GM12878 (cell line): ENCODE results near the gene SYCE3. TPM values are rescaled to one million over a fixed set of nuclear protein-coding genes. Genes with fewer than 3 reads are reported as not detected.

Experiments used
- CREM ChIP-seq: IDR thresholded peaks from 2 replicates; pipeline ENCODE4 v1.6.1; 2014; ENCODE audit warnings: antibody characterized with exemption, low read depth
- FOXM1 ChIP-seq: IDR thresholded peaks from 2 replicates; pipeline ENCODE4 v1.6.1; 2012; ENCODE audit warnings: low read depth, mild to moderate bottlenecking, inconsistent platforms, low read length, moderate library complexity
- HCFC1 ChIP-seq: fragments of 150-350 bp; IDR thresholded peaks from 2 replicates; pipeline ENCODE4 v1.6.1; 2014; ENCODE audit warnings: low read length
- KAT2A ChIP-seq: conservative IDR thresholded peaks from 2 replicates; pipeline ENCODE4 v1.6.1; 2011; ENCODE audit warnings: low read depth, low read length; ENCODE audit not compliant: control insufficient read depth
- PAX8 ChIP-seq: fragments of 450-650 bp; IDR thresholded peaks from 2 replicates; pipeline ENCODE4 v1.6.1; 2017; ENCODE audit warnings: mild to moderate bottlenecking, moderate library complexity
- RAD51 ChIP-seq: fragments of 450-650 bp; IDR thresholded peaks from 2 replicates; pipeline ENCODE4 v1.6.1; 2016; ENCODE audit warnings: moderate library complexity, mild to moderate bottlenecking, inconsistent platforms
- SIN3A ChIP-seq: IDR thresholded peaks from 2 replicates; pipeline ENCODE4 v1.6.1; 2012; ENCODE audit warnings: low read depth, low read length, improper control_type of control experiment
- SMC3 ChIP-seq: IDR thresholded peaks from 2 replicates; pipeline ENCODE4 v1.6.1; 2011; ENCODE audit warnings: low read length, improper control_type of control experiment, borderline replicate concordance
- ZNF207 ChIP-seq: fragments of 450-650 bp; IDR thresholded peaks from 2 replicates; pipeline ENCODE4 v1.6.1; 2014; ENCODE audit warnings: antibody characterized with exemption, mild to moderate bottlenecking, borderline replicate concordance
- ZSCAN29 ChIP-seq: fragments of 450-650 bp; IDR thresholded peaks from 2 replicates; pipeline ENCODE4 v1.6.1; 2017; ENCODE audit warnings: mild to moderate bottlenecking, moderate library complexity
- ZZZ3 ChIP-seq: IDR thresholded peaks from 2 replicates; pipeline ENCODE4 v1.6.1; 2011; ENCODE audit warnings: low read depth; ENCODE audit not compliant: control insufficient read depth, insufficient read length
- polyA plus RNA-seq, 11 experiments: library from polyadenylated mRNA; depleted of rRNA in 4 of 11; unstranded in 6 of 11; stranded (reverse) in 5 of 11; fragments of >200 nt; fragmentation: Nextera tagmentation in 4 of 11; fragmentation: Illumina TruSeq in 1 of 11; extraction: Ambion mirVana in 4 of 11; extraction: Trizol in 1 of 11; gene quantifications; 1 replicate in 1 of 11; 2 replicates in 10 of 11; pipeline versions ENCODE4 v1.2.1 to v1.2.3, GENCODE V29; 2011 to 2016; ENCODE audit warnings: inconsistent platforms in 2 of 11, missing spikeins in 2 of 11, low read depth in 1 of 11
- total RNA-seq, 4 experiments: library from RNA; depleted of rRNA in 3 of 4; stranded (reverse); fragments of >200 nt in 3 of 4; fragmentation: Illumina TruSeq in 1 of 4; extraction: Trizol in 1 of 4; gene quantifications; 2 replicates each; pipeline versions ENCODE4 v1.2.1 to v1.2.3, GENCODE V29; 2013 to 2021
- TF ChIP-seq, protein P1 (sequence below): fragments of 450-650 bp; IDR thresholded peaks from 2 replicates; pipeline ENCODE4 v1.6.1; 2017; ENCODE audit warnings: mild to moderate bottlenecking, moderate library complexity
- TF ChIP-seq, protein P2 (sequence below): fragments of 450-650 bp; IDR thresholded peaks from 2 replicates; pipeline ENCODE4 v1.6.1; 2017; ENCODE audit warnings: borderline replicate concordance
- TF ChIP-seq, protein P3 (sequence below): IDR thresholded peaks from 2 replicates; pipeline ENCODE4 v1.6.1; 2011; ENCODE audit warnings: low read depth, low read length, improper control_type of control experiment, borderline replicate concordance
- TF ChIP-seq, protein P4 (sequence below): fragments of 450-650 bp; IDR thresholded peaks from 2 replicates; pipeline ENCODE4 v1.6.1; 2018; ENCODE audit warnings: borderline replicate concordance, mild to moderate bottlenecking; ENCODE audit not compliant: partially characterized antibody

SYCE3 gene
- total and polyA plus RNA-seq, 10 of the 15 experiments (the other 5 are each of a cell fraction or from before 2014, with no cell fraction given), result 0.38 to 0.91 (median 0.76) TPM; not detected in 4

DNA sequence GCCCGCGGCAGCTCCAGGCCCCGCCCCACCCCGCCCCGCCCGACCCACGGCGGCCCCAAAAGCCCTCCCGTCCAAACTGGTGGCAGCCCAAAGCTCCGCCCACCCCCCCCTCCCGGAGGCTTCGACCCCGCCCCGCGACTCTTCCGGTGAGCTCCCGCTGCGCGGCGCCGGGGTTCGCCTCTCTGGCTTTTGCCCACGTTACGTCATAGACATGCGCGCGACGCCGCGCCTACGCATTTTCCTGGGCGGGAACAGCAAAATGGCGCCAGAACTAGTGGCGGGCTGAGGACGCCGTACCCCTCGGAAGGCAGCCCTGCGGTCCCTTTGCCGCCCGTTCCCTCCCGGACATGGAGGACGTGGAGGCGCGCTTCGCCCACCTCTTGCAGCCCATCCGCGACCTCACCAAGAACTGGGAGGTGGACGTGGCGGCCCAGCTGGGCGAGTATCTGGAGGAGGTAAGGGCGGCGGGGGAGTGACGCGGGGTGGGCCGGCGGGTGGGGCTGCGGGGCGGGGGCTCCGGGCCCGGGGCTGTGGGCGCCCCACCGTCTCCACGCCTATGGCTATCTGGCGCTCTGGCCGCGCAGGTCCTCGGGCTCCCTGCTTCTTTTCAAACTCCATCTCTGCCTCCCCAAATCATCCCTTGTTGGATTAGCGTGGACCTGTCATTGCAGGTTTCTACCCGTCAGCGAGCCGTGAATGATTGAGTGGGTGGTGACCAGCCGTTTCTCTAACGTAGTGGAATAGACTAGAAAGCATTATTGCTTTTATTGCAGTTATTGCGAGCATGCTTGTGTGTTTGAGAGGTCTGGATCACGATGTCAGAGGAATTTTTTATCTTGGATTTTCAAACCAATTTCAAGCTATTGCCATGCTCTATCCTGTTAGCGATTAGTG, 54.5 kb downstream of the SYCE3 start, which contains the start of gene NCAPH2 (continued):
- TF ChIP-seq, protein P1, sequence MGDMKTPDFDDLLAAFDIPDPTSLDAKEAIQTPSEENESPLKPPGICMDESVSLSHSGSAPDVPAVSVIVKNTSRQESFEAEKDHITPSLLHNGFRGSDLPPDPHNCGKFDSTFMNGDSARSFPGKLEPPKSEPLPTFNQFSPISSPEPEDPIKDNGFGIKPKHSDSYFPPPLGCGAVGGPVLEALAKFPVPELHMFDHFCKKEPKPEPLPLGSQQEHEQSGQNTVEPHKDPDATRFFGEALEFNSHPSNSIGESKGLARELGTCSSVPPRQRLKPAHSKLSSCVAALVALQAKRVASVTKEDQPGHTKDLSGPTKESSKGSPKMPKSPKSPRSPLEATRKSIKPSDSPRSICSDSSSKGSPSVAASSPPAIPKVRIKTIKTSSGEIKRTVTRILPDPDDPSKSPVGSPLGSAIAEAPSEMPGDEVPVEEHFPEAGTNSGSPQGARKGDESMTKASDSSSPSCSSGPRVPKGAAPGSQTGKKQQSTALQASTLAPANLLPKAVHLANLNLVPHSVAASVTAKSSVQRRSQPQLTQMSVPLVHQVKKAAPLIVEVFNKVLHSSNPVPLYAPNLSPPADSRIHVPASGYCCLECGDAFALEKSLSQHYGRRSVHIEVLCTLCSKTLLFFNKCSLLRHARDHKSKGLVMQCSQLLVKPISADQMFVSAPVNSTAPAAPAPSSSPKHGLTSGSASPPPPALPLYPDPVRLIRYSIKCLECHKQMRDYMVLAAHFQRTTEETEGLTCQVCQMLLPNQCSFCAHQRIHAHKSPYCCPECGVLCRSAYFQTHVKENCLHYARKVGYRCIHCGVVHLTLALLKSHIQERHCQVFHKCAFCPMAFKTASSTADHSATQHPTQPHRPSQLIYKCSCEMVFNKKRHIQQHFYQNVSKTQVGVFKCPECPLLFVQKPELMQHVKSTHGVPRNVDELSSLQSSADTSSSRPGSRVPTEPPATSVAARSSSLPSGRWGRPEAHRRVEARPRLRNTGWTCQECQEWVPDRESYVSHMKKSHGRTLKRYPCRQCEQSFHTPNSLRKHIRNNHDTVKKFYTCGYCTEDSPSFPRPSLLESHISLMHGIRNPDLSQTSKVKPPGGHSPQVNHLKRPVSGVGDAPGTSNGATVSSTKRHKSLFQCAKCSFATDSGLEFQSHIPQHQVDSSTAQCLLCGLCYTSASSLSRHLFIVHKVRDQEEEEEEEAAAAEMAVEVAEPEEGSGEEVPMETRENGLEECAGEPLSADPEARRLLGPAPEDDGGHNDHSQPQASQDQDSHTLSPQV, result no peak
- TF ChIP-seq HCFC1 (peak; percentile 71), RAD51 (no peak), ZZZ3 (no peak), CREM (peak; percentile 99), KAT2A (no peak), PAX8 (no peak), SIN3A (peak; percentile 81), ZSCAN29 (no peak), SMC3 (no peak), FOXM1 (no peak), ZNF207 (no peak)
- TF ChIP-seq, protein P2, sequence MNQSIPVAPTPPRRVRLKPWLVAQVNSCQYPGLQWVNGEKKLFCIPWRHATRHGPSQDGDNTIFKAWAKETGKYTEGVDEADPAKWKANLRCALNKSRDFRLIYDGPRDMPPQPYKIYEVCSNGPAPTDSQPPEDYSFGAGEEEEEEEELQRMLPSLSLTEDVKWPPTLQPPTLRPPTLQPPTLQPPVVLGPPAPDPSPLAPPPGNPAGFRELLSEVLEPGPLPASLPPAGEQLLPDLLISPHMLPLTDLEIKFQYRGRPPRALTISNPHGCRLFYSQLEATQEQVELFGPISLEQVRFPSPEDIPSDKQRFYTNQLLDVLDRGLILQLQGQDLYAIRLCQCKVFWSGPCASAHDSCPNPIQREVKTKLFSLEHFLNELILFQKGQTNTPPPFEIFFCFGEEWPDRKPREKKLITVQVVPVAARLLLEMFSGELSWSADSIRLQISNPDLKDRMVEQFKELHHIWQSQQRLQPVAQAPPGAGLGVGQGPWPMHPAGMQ, result no peak
- TF ChIP-seq, protein P3, sequence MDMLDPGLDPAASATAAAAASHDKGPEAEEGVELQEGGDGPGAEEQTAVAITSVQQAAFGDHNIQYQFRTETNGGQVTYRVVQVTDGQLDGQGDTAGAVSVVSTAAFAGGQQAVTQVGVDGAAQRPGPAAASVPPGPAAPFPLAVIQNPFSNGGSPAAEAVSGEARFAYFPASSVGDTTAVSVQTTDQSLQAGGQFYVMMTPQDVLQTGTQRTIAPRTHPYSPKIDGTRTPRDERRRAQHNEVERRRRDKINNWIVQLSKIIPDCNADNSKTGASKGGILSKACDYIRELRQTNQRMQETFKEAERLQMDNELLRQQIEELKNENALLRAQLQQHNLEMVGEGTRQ, result no peak
- TF ChIP-seq, protein P4, sequence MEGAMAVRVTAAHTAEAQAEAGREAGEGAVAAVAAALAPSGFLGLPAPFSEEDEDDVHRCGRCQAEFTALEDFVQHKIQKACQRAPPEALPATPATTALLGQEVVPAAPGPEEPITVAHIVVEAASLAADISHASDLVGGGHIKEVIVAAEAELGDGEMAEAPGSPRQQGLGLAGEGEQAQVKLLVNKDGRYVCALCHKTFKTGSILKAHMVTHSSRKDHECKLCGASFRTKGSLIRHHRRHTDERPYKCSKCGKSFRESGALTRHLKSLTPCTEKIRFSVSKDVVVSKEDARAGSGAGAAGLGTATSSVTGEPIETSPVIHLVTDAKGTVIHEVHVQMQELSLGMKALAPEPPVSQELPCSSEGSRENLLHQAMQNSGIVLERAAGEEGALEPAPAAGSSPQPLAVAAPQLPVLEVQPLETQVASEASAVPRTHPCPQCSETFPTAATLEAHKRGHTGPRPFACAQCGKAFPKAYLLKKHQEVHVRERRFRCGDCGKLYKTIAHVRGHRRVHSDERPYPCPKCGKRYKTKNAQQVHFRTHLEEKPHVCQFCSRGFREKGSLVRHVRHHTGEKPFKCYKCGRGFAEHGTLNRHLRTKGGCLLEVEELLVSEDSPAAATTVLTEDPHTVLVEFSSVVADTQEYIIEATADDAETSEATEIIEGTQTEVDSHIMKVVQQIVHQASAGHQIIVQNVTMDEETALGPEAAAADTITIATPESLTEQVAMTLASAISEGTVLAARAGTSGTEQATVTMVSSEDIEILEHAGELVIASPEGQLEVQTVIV, result no peak
